Calu3 (cell line): ENCODE data around the gene TRMT44. TPM values are rescaled to one million over a fixed set of nuclear protein-coding genes. Genes with fewer than 3 reads are reported as not detected.

Experiments used
- BruUV-seq: library from RNA; stranded (reverse); fragments of 400-500 nt; replicated peaks from 2 replicates; lab custom pipeline; 2021; lab: Mats Ljungman, UMichigan
- CTCF ChIA-PET: fragments of 300-600 bp; sonication (Branson Sonifier 250); formaldehyde crosslinking; loops from one replicate; lab custom pipeline; 2022; ENCODE audit warnings: antibody characterized with exemption; lab: Charles Lee
- DNase-seq: peaks from one replicate; pipeline ENCODE4 v3.0.0; 2022
- H3K27ac Mint-ChIP-seq: one replicate; pipeline ENCODE4 v1.8.0; 2022; ENCODE audit warnings: mixed read lengths; ENCODE audit not compliant: unreplicated experiment
- H3K27me3 Mint-ChIP-seq: one replicate; pipeline ENCODE4 v1.8.0; 2022; ENCODE audit warnings: mixed read lengths; ENCODE audit not compliant: unreplicated experiment
- H3K36me3 Mint-ChIP-seq: one replicate; pipeline ENCODE4 v1.8.0; 2022; ENCODE audit warnings: mild to moderate bottlenecking, moderate library complexity, mixed read lengths; ENCODE audit not compliant: insufficient read depth, unreplicated experiment
- H3K4me1 Mint-ChIP-seq: one replicate; pipeline ENCODE4 v1.8.0; 2022; ENCODE audit warnings: mild to moderate bottlenecking, low read depth, mixed read lengths; ENCODE audit not compliant: unreplicated experiment
- H3K4me3 Mint-ChIP-seq: one replicate; pipeline ENCODE4 v1.8.0; 2022; ENCODE audit warnings: mild to moderate bottlenecking, low read depth, moderate library complexity, mixed read lengths; ENCODE audit not compliant: unreplicated experiment
- H3K9me3 Mint-ChIP-seq: one replicate; pipeline ENCODE4 v1.8.0; 2022; ENCODE audit warnings: low read depth, mixed read lengths; ENCODE audit not compliant: unreplicated experiment
- intact Hi-C: fragments of 100-400 bp; cut with micrococcal nuclease; formaldehyde crosslinking; loops from one replicate; pipeline ENCODE4 v1.10.0; 2022; ENCODE audit not compliant: unreplicated experiment
- total RNA-seq: library from RNA; stranded (reverse); gene quantifications from 2 replicates; pipeline ENCODE4 v1.2.3, GENCODE V29; 2022
- TF ChIP-seq, protein P1 (sequence below): fragments of 200-600 bp; IDR thresholded peaks from one replicate; pipeline ENCODE4 v1.8.0; 2022; ENCODE audit warnings: antibody characterized with exemption; ENCODE audit not compliant: unreplicated experiment

Gene TRMT44
- total RNA-seq, 1 experiment from 2014 or later = 21.5 TPM

DNA sequence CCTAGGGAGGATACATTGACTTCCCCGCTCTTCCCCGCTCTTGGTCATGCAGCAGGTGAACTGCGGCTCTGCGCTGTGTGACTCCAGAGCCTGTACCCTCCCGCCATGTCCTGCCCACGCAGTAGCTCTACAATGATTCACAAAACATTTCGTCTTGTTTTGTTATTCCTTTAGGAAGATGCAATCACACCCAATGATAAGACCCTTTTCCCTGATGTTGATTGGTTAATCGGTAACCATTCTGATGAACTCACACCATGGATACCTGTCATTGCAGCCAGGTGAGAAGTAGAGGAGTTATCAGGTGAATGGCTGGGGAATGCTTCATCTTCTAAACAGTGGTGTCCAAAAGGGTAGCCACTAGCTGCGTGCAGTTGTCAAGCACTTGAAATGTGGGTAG lies 23.2 kb downstream of the TRMT44 start:
- H3K4me1 Mint-ChIP-seq = no peaks in the 10 kb centered on the region
- no peaks in the 10 kb centered on the region for H3K9me3 Mint-ChIP-seq
- no peaks in the 10 kb centered on the region for H3K27me3 Mint-ChIP-seq
- intact Hi-C loops = loop anchor here (10.0 kb wide), 1 partner anchor 71 kb away; no protein-coding TSS in a partner anchor
- no peak overlapping the region for H3K27ac Mint-ChIP-seq
- CTCF ChIA-PET = no interaction called here
- no TSS peak for BruUV-seq
- no peak for DNase-seq
- TF ChIP-seq, protein P1, sequence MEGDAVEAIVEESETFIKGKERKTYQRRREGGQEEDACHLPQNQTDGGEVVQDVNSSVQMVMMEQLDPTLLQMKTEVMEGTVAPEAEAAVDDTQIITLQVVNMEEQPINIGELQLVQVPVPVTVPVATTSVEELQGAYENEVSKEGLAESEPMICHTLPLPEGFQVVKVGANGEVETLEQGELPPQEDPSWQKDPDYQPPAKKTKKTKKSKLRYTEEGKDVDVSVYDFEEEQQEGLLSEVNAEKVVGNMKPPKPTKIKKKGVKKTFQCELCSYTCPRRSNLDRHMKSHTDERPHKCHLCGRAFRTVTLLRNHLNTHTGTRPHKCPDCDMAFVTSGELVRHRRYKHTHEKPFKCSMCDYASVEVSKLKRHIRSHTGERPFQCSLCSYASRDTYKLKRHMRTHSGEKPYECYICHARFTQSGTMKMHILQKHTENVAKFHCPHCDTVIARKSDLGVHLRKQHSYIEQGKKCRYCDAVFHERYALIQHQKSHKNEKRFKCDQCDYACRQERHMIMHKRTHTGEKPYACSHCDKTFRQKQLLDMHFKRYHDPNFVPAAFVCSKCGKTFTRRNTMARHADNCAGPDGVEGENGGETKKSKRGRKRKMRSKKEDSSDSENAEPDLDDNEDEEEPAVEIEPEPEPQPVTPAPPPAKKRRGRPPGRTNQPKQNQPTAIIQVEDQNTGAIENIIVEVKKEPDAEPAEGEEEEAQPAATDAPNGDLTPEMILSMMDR = no peak
- no peak overlapping the region for H3K4me3 Mint-ChIP-seq
- no peaks in the 10 kb centered on the region for H3K36me3 Mint-ChIP-seq

DNA sequence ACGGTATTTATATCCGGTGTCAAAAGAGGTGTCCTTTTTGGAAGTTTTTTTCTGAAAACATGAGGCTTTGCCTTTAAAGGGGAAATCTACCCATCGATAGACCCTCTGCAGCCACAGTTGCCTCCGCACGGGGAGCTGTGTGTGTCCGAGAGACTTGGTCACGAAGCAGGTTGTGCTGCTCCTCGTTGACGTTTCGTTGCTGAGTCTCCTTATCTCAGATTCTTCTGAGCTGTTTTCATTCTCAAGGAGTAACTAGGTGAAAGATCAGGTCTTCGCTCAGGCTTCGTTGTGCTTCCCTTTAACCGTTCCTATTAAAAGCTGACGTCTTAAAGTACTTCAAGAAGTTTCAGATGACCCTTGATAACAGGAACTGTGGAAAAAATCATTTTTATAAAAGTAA lies 23.8 kb downstream of the TRMT44 start:
- no TSS peak for BruUV-seq
- DNase-seq = no peak
- Mint-ChIP-seq H3K4me3 (no peak overlapping the region), H3K4me1 (no peaks in the 10 kb centered on the region), H3K9me3 (no peaks in the 10 kb centered on the region), H3K27ac (no peak overlapping the region), H3K27me3 (no peaks in the 10 kb centered on the region), H3K36me3 (no peaks in the 10 kb centered on the region)
- intact Hi-C loops = loop anchor here (10.0 kb wide), 1 partner anchor 70 kb away; no protein-coding TSS in a partner anchor
- TF ChIP-seq, protein P1 = no peak
- CTCF ChIA-PET = no interaction called here

DNA sequence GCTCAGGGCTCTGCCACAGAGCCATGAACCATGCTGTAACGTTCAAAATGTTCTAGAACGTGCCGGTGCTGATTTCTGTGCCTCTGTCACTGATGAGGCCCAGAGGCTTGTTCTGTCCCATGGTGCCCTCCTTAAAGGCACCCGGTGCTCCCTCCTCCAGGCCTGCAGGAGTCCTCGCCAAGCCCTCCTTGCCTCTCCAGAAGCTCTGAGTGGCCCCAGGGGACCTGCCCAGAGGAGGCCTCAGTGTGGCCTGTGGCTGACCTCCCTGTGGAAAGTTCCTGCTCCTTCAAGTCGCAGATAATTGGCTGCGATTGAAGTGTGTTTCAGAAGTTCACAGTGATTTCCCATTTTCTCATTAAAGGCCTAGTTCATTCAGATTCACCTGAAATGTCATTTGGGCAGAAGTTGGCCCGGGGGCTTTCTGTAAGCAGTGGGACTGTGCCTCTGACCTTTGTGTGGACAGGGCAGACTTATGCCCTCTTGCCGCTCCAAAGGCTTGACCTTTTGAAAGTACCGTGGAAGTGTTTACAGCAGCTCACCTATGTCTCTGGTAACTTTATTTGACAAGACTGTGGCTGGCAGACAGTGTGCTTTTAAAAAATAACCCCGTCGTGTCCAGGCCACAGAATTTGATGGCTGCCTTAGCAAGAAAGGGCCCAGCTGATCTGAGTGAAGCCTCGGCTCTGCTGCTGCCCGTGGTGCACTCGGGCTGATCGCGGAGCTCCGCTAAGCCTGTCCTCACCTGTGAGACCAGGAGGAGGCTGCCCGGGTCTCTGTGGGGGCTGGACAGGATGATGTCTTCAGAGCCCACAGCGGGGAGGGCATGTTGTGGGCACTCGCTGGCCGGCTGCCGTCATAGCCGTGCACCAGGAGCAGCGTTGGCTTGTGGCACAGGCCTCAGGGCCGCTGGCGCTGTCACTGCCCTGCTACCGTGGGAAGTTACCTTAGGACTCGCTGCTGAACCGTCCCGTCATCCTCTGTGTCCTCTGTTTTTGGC lies 25.3 kb downstream of the TRMT44 start:
- Mint-ChIP-seq H3K9me3 (no peaks in the 10 kb centered on the region), H3K4me1 (no peaks in the 10 kb centered on the region), H3K27me3 (no peaks in the 10 kb centered on the region), H3K27ac (no peak overlapping the region), H3K4me3 (no peak overlapping the region), H3K36me3 (no peaks in the 10 kb centered on the region)
- TF ChIP-seq, protein P1 = no peak
- no peak for DNase-seq
- BruUV-seq = no TSS peak
- intact Hi-C loops = loop anchor here (10.0 kb wide), 1 partner anchor 69 kb away; no protein-coding TSS in a partner anchor
- CTCF ChIA-PET = no interaction called here

DNA sequence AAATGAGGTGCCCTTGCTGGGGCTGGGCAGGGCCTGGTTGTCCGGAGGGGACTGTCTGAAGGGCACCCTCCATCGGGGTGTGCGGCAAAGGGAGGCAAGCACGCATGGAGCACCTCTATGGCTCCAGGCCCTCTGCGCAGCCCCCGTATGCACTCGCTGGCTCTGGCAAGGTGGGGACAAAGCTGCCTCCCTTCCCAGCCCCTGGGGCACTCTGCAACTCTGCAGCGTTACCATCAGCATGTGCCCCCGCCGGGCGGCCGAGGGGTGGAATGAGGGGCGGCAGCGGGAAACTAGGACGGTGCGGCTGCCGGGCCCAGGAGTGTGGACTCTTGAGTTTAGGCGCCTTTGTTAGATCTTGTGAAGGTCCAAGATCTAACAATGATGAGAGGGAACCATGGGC lies 26.4 kb downstream of the TRMT44 start:
- Mint-ChIP-seq H3K4me3 (no peak overlapping the region), H3K9me3 (no peaks in the 10 kb centered on the region), H3K27me3 (no peaks in the 10 kb centered on the region), H3K4me1 (no peaks in the 10 kb centered on the region), H3K27ac (no peak overlapping the region), H3K36me3 (no peaks in the 10 kb centered on the region)
- BruUV-seq = no TSS peak
- intact Hi-C loops = loop anchor here (10.0 kb wide), 1 partner anchor 68 kb away; no protein-coding TSS in a partner anchor
- TF ChIP-seq, protein P1 = no peak
- no peak for DNase-seq
- CTCF ChIA-PET = interaction anchor here (0.6 to 1.4 kb wide), 2 partner anchors 10 to 127 kb away, joined by 3 read pairs; no protein-coding TSS in a partner anchor
